ENCODE data around the gene UPK1A. TPM values are rescaled to one million over a fixed set of nuclear protein-coding genes. Genes with fewer than 3 reads are reported as not detected.
"Not testable (repeated sequence)": the region's sequence is repeated elsewhere in the genome, so short reads cannot be mapped to it uniquely, and the experiment has no call there.

Gene UPK1A
- total RNA-seq, 1 experiment from 2014 or later: not detected

DNA sequence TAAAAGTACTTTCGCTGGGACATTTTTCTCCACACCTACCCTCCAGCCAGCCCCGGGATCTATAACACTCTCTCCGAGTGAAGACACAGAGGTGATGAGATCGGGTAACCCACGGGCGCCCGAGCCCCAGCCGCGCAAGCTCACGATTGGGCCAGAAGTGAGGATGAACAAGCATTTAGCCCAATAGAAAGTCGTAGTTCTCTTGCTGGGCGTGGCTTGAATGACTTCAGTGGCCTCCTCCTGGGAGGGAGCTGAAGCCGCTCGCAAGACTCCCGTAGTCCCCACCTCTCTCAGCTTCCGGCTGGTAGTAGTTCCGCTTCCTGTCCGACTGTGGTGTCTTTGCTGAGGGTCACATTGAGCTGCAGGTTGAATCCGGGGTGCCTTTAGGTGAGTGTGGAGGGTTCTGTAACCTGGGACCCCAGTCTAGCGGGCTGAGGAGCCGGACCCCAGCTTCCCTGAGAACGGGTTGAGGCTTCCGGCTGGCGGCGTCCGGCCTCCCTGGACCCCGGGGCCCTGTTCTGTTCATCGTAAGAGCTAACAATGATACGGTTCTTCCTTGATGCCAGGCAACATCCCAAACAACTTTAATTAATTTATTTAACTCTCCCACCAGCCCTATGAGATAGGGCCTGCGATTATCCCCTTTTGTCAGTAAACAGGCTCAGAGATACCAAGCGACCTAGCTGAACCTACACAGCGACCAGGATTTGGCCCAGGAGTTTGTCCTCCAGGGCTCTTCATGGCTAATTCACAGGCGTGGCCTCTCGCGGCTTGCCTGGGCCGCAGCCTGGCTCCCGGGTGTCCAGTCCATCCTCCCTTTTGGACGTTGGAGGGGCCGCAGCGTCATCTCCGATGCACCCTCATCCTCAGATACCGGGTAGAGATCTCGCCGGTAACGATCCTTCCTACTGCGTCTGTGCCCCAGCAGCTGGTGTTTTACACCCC is 18.0 kb upstream of the UPK1A start, which contains the start of gene COX6B1:
TSS of gene COX6B1 (plus strand) at position 307 of the 945 bp plus-strand sequence. CDS start 2,921 bp downstream, outside the sequence.
- Histone ChIP-seq H3K36me3 (ENCODE audit: insufficient read depth, low read length) (peaks cover 6% of the 10 kb centered on the region; the same call in 1 of the 2 replicates), H3K4me1 (ENCODE audit: low read length) (peaks cover 33% of the 10 kb centered on the region), H3K27me3 (ENCODE audit: low read length) (no peaks in the 10 kb centered on the region), H3K9me2 (replicated peaks; ENCODE audit: insufficient read depth, low read length) (no peaks in the 10 kb centered on the region), H4K20me1 (ENCODE audit: insufficient read depth, low read depth, low read length) (no peaks in the 10 kb centered on the region; the same call in 1 of the 2 replicates), H3K4me3 (ENCODE audit: low read length) (peak within 1 kb of the TSS; percentile 83), H3K9me3 (ENCODE audit: low read length) (no peaks in the 10 kb centered on the region), H3K4me2 (ENCODE audit: low read depth, low read length, poor library complexity, severe bottlenecking) (peak within 1 kb of the TSS; percentile 98), H3K79me2 (ENCODE audit: low read length) (peaks cover 31% of the 10 kb centered on the region), H3K27ac (ENCODE audit: low read length) (peak within 1 kb of the TSS; percentile 27; the same call in 1 of the 2 replicates), H2AFZ (ENCODE audit: low read length) (no peak within 1 kb of the TSS; the same call in 1 of the 2 replicates), H3K9ac (ENCODE audit: low read length) (peak within 1 kb of the TSS; percentile 80)
- peak; percentile 99 for DNase-seq

DNA sequence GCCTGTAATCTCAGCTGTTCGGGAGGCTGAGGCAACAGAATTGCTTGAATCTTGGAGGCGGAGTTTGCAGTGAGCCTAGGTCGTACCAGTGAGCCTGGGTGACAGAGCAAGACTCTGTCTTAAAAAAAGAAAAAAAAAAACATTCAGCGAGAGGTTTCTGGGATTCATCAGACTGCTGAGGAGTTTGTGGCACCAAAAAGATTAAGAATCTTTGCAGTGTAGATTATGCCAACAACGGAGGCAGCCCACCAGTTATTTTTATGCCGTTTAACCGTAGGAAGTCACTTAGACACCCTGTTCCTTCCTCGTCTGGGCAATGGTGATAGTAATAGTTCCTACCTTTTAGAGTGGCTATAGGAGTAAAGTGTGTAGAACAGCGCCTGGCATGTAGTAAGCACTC is 15.7 kb upstream of the UPK1A start:
- no peaks in the 10 kb centered on the region for H3K27me3 ChIP-seq (ENCODE audit: low read length)
- no peak overlapping the region for H2AFZ ChIP-seq (ENCODE audit: low read length)
- no peaks in the 10 kb centered on the region for H3K9me3 ChIP-seq (ENCODE audit: low read length)
- peaks cover 14% of the 10 kb centered on the region for H3K4me1 ChIP-seq (ENCODE audit: low read length)
- no peaks in the 10 kb centered on the region for H3K9me2 ChIP-seq (replicated peaks; ENCODE audit: insufficient read depth, low read length)
- H3K4me2 ChIP-seq (ENCODE audit: low read depth, low read length, poor library complexity, severe bottlenecking): no peak overlapping the region
- DNase-seq: no peak
- no peaks in the 10 kb centered on the region; the same call in 1 of the 2 replicates for H4K20me1 ChIP-seq (ENCODE audit: insufficient read depth, low read depth, low read length)
- no peak overlapping the region for H3K4me3 ChIP-seq (ENCODE audit: low read length)
- H3K9ac ChIP-seq (ENCODE audit: low read length): no peak overlapping the region
- peaks cover 10% of the 10 kb centered on the region; the same call in 1 of the 2 replicates for H3K36me3 ChIP-seq (ENCODE audit: insufficient read depth, low read length)
- peaks cover 31% of the 10 kb centered on the region for H3K79me2 ChIP-seq (ENCODE audit: low read length)
- no peak overlapping the region for H3K27ac ChIP-seq (ENCODE audit: low read length)

DNA sequence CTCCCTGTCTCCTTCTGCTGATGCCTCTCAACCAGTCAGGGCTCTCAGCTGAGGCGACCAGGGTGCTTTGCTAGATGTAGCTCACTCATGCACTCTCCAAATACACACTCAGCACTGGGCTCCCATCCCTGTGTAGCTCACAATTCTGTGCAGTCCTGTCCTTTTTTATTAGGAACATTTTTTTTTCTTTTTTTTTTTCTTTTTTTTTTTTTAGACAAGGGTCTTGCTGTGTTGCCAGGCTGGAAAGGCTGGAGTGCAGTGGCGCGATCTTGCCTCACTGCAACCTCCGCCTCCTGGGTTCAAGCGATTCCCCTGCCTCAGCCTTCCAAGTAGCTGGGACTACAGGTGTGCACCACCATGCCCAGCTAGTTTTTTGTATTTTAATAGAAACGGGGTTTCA is 11.5 kb upstream of the UPK1A start:
- H3K4me2 ChIP-seq (ENCODE audit: low read depth, low read length, poor library complexity, severe bottlenecking); H2AFZ ChIP-seq (ENCODE audit: low read length); H3K9me3 ChIP-seq (ENCODE audit: low read length); H3K4me1 ChIP-seq (ENCODE audit: low read length); H3K9me2 ChIP-seq (replicated peaks; ENCODE audit: insufficient read depth, low read length); H3K9ac ChIP-seq (ENCODE audit: low read length); H3K4me3 ChIP-seq (ENCODE audit: low read length); H3K27ac ChIP-seq (ENCODE audit: low read length); H4K20me1 ChIP-seq (ENCODE audit: insufficient read depth, low read depth, low read length); DNase-seq; H3K27me3 ChIP-seq (ENCODE audit: low read length): not testable (repeated sequence)
- Histone ChIP-seq H3K36me3 (ENCODE audit: insufficient read depth, low read length) (peaks cover 27% of the 10 kb centered on the region), H3K79me2 (ENCODE audit: low read length) (peaks cover 15% of the 10 kb centered on the region)

DNA sequence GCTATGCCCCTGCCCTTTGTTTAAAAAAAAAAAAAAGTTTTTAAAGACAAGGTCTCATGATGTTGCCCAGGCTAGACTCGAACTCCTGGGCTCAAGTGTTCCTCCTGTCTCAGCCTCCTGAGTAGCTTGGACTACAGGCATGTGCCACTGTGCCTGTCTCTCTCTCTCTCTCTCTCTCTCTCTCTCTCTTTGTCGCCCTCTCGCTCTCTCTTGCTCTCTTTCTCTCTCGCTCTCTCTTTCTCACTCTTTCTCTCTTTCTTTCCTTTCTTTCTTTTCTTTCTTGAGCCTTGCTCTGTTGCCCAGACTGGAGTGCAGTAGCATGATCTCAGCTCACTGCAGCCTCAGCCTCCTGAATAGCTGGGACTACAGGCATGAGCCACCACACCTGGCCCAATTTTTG is 10.7 kb upstream of the UPK1A start:
- no peak for DNase-seq
- Histone ChIP-seq H3K9me3 (ENCODE audit: low read length) (no peaks in the 10 kb centered on the region), H3K79me2 (ENCODE audit: low read length) (peaks cover 7% of the 10 kb centered on the region), H4K20me1 (ENCODE audit: insufficient read depth, low read depth, low read length) (no peaks in the 10 kb centered on the region), H3K9ac (ENCODE audit: low read length) (no peak overlapping the region), H3K27me3 (ENCODE audit: low read length) (no peaks in the 10 kb centered on the region), H3K4me1 (ENCODE audit: low read length) (no peaks in the 10 kb centered on the region), H2AFZ (ENCODE audit: low read length) (no peak overlapping the region), H3K36me3 (ENCODE audit: insufficient read depth, low read length) (peaks cover 27% of the 10 kb centered on the region), H3K27ac (ENCODE audit: low read length) (no peak overlapping the region), H3K9me2 (replicated peaks; ENCODE audit: insufficient read depth, low read length) (no peaks in the 10 kb centered on the region), H3K4me2 (ENCODE audit: low read depth, low read length, poor library complexity, severe bottlenecking) (no peak overlapping the region), H3K4me3 (ENCODE audit: low read length) (no peak overlapping the region)

DNA sequence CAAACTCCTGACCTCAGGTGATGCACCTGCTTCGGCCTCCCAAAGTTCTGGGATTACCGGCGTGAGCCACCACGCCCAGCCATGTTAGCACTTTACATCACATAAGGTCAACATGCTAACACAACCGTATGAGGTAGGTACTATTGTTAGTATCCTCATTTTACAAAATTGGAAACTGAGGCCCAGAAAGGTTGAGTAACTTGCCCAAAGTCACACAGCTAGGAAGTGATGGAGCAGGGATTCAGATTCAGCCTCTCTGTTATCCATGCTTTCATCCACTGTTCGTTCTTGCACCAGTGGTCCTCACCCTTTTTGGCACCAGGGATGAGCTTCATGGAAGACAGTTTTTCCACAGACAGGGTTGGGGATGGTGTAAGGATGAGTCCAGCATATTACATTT is 9.6 kb upstream of the UPK1A start:
- H3K4me2 ChIP-seq (ENCODE audit: low read depth, low read length, poor library complexity, severe bottlenecking): no peak overlapping the region
- no peak for DNase-seq
- H2AFZ ChIP-seq (ENCODE audit: low read length): no peak overlapping the region
- H3K27ac ChIP-seq (ENCODE audit: low read length): no peak overlapping the region
- peaks cover 21% of the 10 kb centered on the region for H3K36me3 ChIP-seq (ENCODE audit: insufficient read depth, low read length)
- H3K9me3 ChIP-seq (ENCODE audit: low read length): no peaks in the 10 kb centered on the region
- no peaks in the 10 kb centered on the region for H3K4me1 ChIP-seq (ENCODE audit: low read length)
- no peaks in the 10 kb centered on the region for H3K27me3 ChIP-seq (ENCODE audit: low read length)
- no peaks in the 10 kb centered on the region for H3K79me2 ChIP-seq (ENCODE audit: low read length)
- H3K9ac ChIP-seq (ENCODE audit: low read length): no peak overlapping the region
- H4K20me1 ChIP-seq (ENCODE audit: insufficient read depth, low read depth, low read length): no peaks in the 10 kb centered on the region
- no peak overlapping the region for H3K4me3 ChIP-seq (ENCODE audit: low read length)
- no peaks in the 10 kb centered on the region for H3K9me2 ChIP-seq (replicated peaks; ENCODE audit: insufficient read depth, low read length)

DNA sequence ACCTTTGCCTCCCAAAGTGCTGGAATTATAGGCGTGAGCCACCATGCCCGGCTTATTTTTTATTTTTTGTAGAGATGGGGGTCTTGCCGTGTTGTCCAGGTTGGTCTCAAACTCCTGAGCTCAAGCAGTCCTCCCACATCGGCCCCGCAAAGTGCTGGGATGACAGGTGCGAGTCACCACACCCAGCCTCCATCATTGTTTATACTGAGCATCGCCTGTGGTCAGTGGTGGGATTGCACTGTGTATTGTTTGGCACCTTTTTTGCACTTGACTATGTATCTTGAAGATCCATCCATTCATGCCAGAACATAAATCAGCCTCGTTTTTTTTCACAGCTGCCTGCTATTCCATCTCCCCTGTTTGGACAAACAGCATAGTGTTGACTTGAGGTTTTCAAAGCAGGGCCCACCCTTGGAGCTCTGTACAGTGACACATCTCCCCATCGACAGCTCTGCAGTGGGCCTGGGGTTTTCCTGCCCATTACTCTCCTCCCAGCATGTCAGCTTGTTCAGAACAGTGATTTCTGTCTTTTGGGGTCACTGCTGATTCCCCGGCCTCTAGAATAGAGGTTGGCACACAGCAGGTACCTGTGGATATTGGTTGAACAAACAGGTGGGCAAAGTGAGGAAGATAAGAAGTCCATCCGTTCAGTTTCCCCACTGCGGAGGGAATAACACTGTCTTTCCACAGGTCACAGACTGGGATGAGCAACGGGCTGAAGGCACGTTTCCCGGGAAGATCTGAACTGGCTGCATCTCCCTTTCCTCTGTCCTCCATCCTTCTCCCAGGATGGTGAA is 8.2 kb upstream of the UPK1A start:
- Histone ChIP-seq H3K27ac (ENCODE audit: low read length) (no peak overlapping the region), H3K4me2 (ENCODE audit: low read depth, low read length, poor library complexity, severe bottlenecking) (no peak overlapping the region), H3K4me3 (ENCODE audit: low read length) (no peak overlapping the region), H3K9ac (ENCODE audit: low read length) (no peak overlapping the region), H3K9me2 (replicated peaks; ENCODE audit: insufficient read depth, low read length) (no peaks in the 10 kb centered on the region), H3K79me2 (ENCODE audit: low read length) (no peaks in the 10 kb centered on the region), H3K9me3 (ENCODE audit: low read length) (no peaks in the 10 kb centered on the region), H3K27me3 (ENCODE audit: low read length) (no peaks in the 10 kb centered on the region), H3K36me3 (ENCODE audit: insufficient read depth, low read length) (peaks cover 21% of the 10 kb centered on the region), H2AFZ (ENCODE audit: low read length) (no peak overlapping the region), H3K4me1 (ENCODE audit: low read length) (no peaks in the 10 kb centered on the region), H4K20me1 (ENCODE audit: insufficient read depth, low read depth, low read length) (no peaks in the 10 kb centered on the region)
- DNase-seq: peak; percentile 40

DNA sequence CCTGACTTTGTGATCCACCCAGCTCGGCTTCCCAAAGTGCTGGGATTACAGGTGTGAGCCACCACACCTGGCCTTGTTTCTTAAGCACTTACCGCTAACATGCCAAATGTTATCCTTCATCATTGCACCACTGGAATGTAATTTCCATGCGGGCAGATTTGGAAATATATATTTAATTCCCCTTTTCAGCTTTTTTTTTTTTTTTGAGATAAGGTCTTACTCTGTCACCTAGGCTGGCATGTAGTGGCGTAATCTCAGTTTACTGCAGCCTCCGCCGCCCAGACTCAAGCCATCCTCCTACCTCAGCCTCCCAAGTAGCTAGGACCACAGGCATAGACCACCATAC is 4.3 kb upstream of the UPK1A start:
- no peaks in the 10 kb centered on the region for H3K9me2 ChIP-seq (replicated peaks; ENCODE audit: insufficient read depth, low read length)
- no peak overlapping the region for H3K9ac ChIP-seq (ENCODE audit: low read length)
- H3K27me3 ChIP-seq (ENCODE audit: low read length): no peaks in the 10 kb centered on the region
- no peak overlapping the region for H3K4me3 ChIP-seq (ENCODE audit: low read length)
- no peak overlapping the region for H3K4me2 ChIP-seq (ENCODE audit: low read depth, low read length, poor library complexity, severe bottlenecking)
- no peaks in the 10 kb centered on the region for H3K79me2 ChIP-seq (ENCODE audit: low read length)
- peaks cover 8% of the 10 kb centered on the region for H3K36me3 ChIP-seq (ENCODE audit: insufficient read depth, low read length)
- no peaks in the 10 kb centered on the region for H4K20me1 ChIP-seq (ENCODE audit: insufficient read depth, low read depth, low read length)
- DNase-seq: no peak
- H3K4me1 ChIP-seq (ENCODE audit: low read length): no peaks in the 10 kb centered on the region
- no peaks in the 10 kb centered on the region for H3K9me3 ChIP-seq (ENCODE audit: low read length)
- H3K27ac ChIP-seq (ENCODE audit: low read length): no peak overlapping the region
- H2AFZ ChIP-seq (ENCODE audit: low read length): no peak overlapping the region

DNA sequence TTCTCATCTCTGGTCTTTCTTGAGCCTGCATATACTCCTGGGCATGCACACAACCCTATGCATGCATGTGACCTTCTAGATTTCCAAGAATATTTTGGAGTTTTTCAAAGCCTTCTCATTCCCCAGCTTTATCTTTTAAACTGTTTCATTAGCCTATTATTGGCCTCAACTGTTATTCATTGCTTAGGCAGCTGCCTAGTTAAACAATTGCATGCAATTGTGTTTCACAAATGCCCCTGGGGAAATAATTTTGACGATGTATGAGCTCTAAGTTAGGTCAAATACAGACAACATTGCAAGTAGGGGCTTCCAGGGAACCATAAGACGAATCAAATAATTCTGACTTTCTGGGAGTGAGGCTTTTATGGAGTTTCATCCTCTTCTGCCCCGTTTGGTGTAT is 2.3 kb upstream of the UPK1A start:
- Histone ChIP-seq H3K9me3 (ENCODE audit: low read length) (no peaks in the 10 kb centered on the region), H3K9ac (ENCODE audit: low read length) (no peak overlapping the region), H3K79me2 (ENCODE audit: low read length) (no peaks in the 10 kb centered on the region), H3K27ac (ENCODE audit: low read length) (no peak overlapping the region), H3K4me3 (ENCODE audit: low read length) (no peak overlapping the region), H4K20me1 (ENCODE audit: insufficient read depth, low read depth, low read length) (no peaks in the 10 kb centered on the region), H3K4me1 (ENCODE audit: low read length) (no peaks in the 10 kb centered on the region), H3K4me2 (ENCODE audit: low read depth, low read length, poor library complexity, severe bottlenecking) (no peak overlapping the region), H3K9me2 (replicated peaks; ENCODE audit: insufficient read depth, low read length) (no peaks in the 10 kb centered on the region), H3K27me3 (ENCODE audit: low read length) (no peaks in the 10 kb centered on the region), H2AFZ (ENCODE audit: low read length) (no peak overlapping the region), H3K36me3 (ENCODE audit: insufficient read depth, low read length) (no peaks in the 10 kb centered on the region)
- peak; percentile 26 for DNase-seq

Data from Karpas-422 (cell line).